GM23248 (cell line): ENCODE results near the gene MRPL4. TPM values are rescaled to one million over a fixed set of nuclear protein-coding genes. Genes with fewer than 3 reads are reported as not detected.

Experiments
- DNase-seq: peaks from one replicate; pipeline ENCODE4 v3.0.0-alpha.2; 2015
- H2AFZ ChIP-seq: fragments of 200-600 bp; sonication (generic); 2 replicates; pipeline ENCODE4 v1.6.1; 2016; ENCODE audit warnings: antibody characterized with exemption
- H3F3A ChIP-seq: fragments of 200-600 bp; sonication (generic); 2 replicates; pipeline ENCODE4 v1.6.1; 2016; ENCODE audit warnings: mild to moderate bottlenecking, antibody characterized with exemption, mixed run types; ENCODE audit not compliant: insufficient read depth
- H3K27ac ChIP-seq: fragments of 200-600 bp; sonication (generic); 2 replicates; pipeline ENCODE4 v1.5.1; 2016; ENCODE audit warnings: mild to moderate bottlenecking
- H3K27me3 ChIP-seq: fragments of 200-600 bp; sonication (generic); replicated peaks from 2 replicates; pipeline ENCODE4 v1.6.1; 2016; ENCODE audit warnings: mild to moderate bottlenecking; ENCODE audit not compliant: insufficient read depth
- H3K36me3 ChIP-seq: fragments of 200-600 bp; sonication (generic); 2 replicates; pipeline ENCODE4 v1.6.1; 2016; ENCODE audit warnings: low read depth, mild to moderate bottlenecking
- H3K4me1 ChIP-seq: fragments of 200-600 bp; sonication (generic); 2 replicates; pipeline ENCODE4 v1.6.1; 2016; ENCODE audit warnings: mild to moderate bottlenecking; ENCODE audit not compliant: insufficient read depth
- H3K4me2 ChIP-seq: fragments of 200-600 bp; sonication (generic); one replicate; pipeline ENCODE4 v1.6.1; 2016; ENCODE audit warnings: mild to moderate bottlenecking; ENCODE audit not compliant: unreplicated experiment
- H3K4me3 ChIP-seq: fragments of 200-600 bp; sonication (generic); 2 replicates; pipeline ENCODE4 v1.5.1; 2016; ENCODE audit warnings: mild to moderate bottlenecking
- H3K79me2 ChIP-seq: fragments of 200-600 bp; sonication (generic); 2 replicates; pipeline ENCODE4 v1.6.1; 2016; ENCODE audit warnings: mild to moderate bottlenecking; ENCODE audit not compliant: insufficient read depth
- H3K9ac ChIP-seq: fragments of 200-600 bp; sonication (generic); 2 replicates; pipeline ENCODE4 v1.6.1; 2016; ENCODE audit warnings: mild to moderate bottlenecking
- H3K9me2 ChIP-seq: fragments of 200-600 bp; sonication (generic); 2 replicates; pipeline ENCODE4 v1.6.1; 2016; ENCODE audit warnings: mixed run types, mild to moderate bottlenecking, moderate library complexity; ENCODE audit not compliant: insufficient read depth
- H3K9me3 ChIP-seq: fragments of 200-600 bp; sonication (generic); one replicate; pipeline ENCODE4 v1.6.1; 2017; ENCODE audit warnings: low read depth
- H4K20me1 ChIP-seq: fragments of 200-600 bp; sonication (generic); 2 replicates; pipeline ENCODE4 v1.6.0; 2016; ENCODE audit not compliant: insufficient read depth
- EZH2 ChIP-seq: fragments of 200-600 bp; sonication (generic); IDR thresholded peaks from 2 replicates; pipeline ENCODE4 v1.6.1; 2018; ENCODE audit warnings: antibody characterized with exemption, mild to moderate bottlenecking; ENCODE audit not compliant: insufficient read depth, poor library complexity, severe bottlenecking
- EZH2phosphoT487 ChIP-seq: fragments of 200-600 bp; sonication (generic); IDR thresholded peaks from 2 replicates; pipeline ENCODE4 v1.6.1; 2018; ENCODE audit warnings: antibody characterized with exemption, moderate library complexity, mild to moderate bottlenecking, low read depth; ENCODE audit not compliant: insufficient read depth
- WGBS, 2 experiments: methylation state at CpG; one replicate each; pipeline ENCODE4 v1.1.6; 2015 to 2017; ENCODE audit warnings: low lambda C conversion rate in 2 of 2, low coverage in 1 of 2; ENCODE audit errors: missing lambda C conversion rate in 2 of 2; 5-methylcytosine and 5-hydroxymethylcytosine counted together
- in situ Hi-C: fragments of 300-500 bp; cut with MboI; formaldehyde crosslinking; loops from 2 replicates; pipeline ENCODE4 v1.15.0; 2020
- polyA plus RNA-seq: library from polyadenylated mRNA; unstranded; fragments of >200 nt; fragmentation: Nextera tagmentation; extraction: Ambion mirVana; gene quantifications from 2 replicates; pipeline ENCODE4 v1.2.1, GENCODE V29; 2016
- total RNA-seq: library from RNA; depleted of rRNA; stranded (reverse); fragments of >200 nt; shearing (Covaris generic); gene quantifications from 2 replicates; pipeline ENCODE4 v1.2.3, GENCODE V29; 2014

Gene MRPL4
- total and polyA plus RNA-seq, 2 experiments from 2014 or later = 73.9 to 101 TPM

DNA sequence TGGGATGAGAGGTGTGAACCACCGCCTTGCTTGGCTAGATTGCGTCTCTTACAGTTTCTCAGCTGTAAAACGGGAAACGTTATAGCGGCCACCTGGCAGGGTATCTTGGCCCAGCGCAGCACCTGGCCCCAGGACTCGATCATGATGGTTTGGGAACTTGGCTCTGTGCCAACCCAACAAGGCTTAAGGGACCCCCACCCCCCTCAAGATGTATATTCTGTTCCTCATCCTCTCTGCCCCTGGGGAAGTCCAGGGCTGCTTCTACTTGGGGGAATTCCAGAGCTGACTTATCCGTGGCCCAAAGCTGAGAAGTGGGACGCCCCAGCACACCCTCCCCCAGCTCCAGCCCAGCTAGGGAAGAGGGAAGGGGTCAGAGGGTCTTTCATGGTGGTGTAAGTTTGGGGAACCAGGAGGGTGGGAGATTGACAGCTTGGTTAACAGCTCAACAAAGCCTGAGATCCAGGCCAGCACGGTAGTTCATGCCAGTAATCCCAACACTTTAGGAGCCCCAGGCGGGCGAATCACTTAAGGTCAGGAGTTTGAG is 19.6 kb downstream of the MRPL4 start:
- Histone ChIP-seq H3K4me2 (peak overlapping the region; percentile 69), H3K4me3 (peak overlapping the region; percentile 58), H3K36me3 (no peaks in the 10 kb centered on the region), H3K27ac (no peak overlapping the region), H4K20me1 (no peaks in the 10 kb centered on the region), H3K9me3 (no peaks in the 10 kb centered on the region), H3K4me1 (no peaks in the 10 kb centered on the region), H2AFZ (peak overlapping the region; percentile 5; the same call in 1 of the 2 replicates), H3K79me2 (no peaks in the 10 kb centered on the region), H3F3A (no peaks in the 10 kb centered on the region), H3K9me2 (no peaks in the 10 kb centered on the region), H3K27me3 (no peaks in the 10 kb centered on the region), H3K9ac (peak overlapping the region; percentile 73)
- in situ Hi-C loops = loop anchor here (5.0 kb wide), 1 partner anchor 116 kb away; no protein-coding TSS in a partner anchor
- 39 to 41% methylated on average over 12 of the region's 12 CpGs for WGBS, 2 experiments
- no peak for TF ChIP-seq EZH2
- peak; percentile 58 for DNase-seq

DNA sequence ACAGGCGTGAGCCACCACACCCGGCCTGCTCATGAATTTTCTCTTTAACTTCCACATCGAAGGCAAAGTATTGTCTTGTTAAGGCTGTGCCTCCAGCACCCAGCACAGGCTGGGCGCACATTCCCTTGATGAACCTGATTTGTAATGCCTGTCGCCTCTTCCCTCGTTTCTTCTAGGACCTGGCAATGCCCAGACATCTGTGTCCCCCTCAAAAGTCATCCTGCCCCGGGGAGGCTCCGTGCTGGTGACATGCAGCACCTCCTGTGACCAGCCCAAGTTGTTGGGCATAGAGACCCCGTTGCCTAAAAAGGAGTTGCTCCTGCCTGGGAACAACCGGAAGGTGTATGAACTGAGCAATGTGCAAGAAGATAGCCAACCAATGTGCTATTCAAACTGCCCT is 22.6 kb downstream of the MRPL4 start:
- Histone ChIP-seq H3K36me3 (no peaks in the 10 kb centered on the region), H3F3A (peaks cover 3% of the 10 kb centered on the region; the same call in 1 of the 2 replicates), H3K27ac (no peak overlapping the region), H3K9me2 (no peaks in the 10 kb centered on the region), H3K4me1 (no peaks in the 10 kb centered on the region), H2AFZ (no peak overlapping the region), H3K79me2 (no peaks in the 10 kb centered on the region), H3K4me3 (no peak overlapping the region), H3K4me2 (no peak overlapping the region), H3K9ac (no peak overlapping the region), H3K9me3 (no peaks in the 10 kb centered on the region), H4K20me1 (no peaks in the 10 kb centered on the region), H3K27me3 (no peaks in the 10 kb centered on the region)
- TF ChIP-seq EZH2 = no peak
- no peak for TF ChIP-seq EZH2phosphoT487
- DNase-seq = no peak
- WGBS, 2 experiments = 78 to 81% methylated on average over 10 of the region's 10 CpGs
- in situ Hi-C loops = loop anchor here (5.0 kb wide), 1 partner anchor 113 kb away; no protein-coding TSS in a partner anchor

DNA sequence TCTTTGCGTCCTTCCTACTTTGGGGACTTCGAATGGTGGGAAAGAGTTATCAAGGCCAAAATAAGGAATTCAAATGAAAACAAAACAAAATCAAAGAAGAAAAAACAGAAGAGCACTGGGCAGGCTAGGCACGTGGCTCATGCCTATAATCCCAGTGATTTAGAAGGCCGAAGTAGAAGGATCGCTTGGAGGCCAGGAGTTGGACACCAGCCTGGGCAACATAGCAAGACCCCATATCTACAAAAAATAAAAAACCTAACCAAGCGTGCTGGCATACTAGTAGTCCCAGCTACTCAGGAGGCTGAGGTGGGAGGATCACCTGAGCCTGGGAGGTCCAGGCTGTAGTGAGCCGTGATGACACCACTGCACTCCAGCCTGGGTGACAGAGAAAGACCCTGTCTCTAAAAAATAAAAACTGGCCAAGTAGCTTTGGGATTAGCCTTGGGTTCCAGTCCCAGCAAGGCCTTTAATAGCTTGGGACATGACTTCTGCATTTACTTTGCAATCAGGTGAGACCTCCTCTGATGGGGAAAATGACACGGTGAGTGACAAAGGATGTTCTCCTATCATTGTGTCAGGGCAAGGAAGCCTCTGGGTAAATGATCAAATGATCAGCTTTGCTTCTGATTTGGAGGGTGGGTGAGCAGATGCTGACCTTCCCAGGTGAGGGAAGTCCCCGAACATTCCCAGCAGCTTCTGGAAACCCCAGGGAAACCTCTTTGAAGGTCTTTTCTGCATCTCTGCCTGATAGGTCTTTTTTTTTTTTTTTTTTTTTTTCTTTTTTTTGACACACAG is 26.0 kb downstream of the MRPL4 start:
- Histone ChIP-seq H2AFZ (no peak overlapping the region), H3K9me2 (no peaks in the 10 kb centered on the region), H3K9me3 (no peaks in the 10 kb centered on the region), H3K4me3 (no peak overlapping the region), H3K79me2 (no peaks in the 10 kb centered on the region), H3K4me2 (no peak overlapping the region), H3K9ac (no peak overlapping the region), H3K27ac (no peak overlapping the region), H3K36me3 (no peaks in the 10 kb centered on the region), H3K27me3 (no peaks in the 10 kb centered on the region), H3F3A (peaks cover 3% of the 10 kb centered on the region; the same call in 1 of the 2 replicates), H4K20me1 (no peaks in the 10 kb centered on the region), H3K4me1 (no peaks in the 10 kb centered on the region)
- in situ Hi-C loops = no loop called here
- no peak for DNase-seq
- 93% methylated on average over 9 of the region's 9 CpGs for WGBS, 2 experiments
- TF ChIP-seq EZH2 = no peak
- no peak for TF ChIP-seq EZH2phosphoT487

DNA sequence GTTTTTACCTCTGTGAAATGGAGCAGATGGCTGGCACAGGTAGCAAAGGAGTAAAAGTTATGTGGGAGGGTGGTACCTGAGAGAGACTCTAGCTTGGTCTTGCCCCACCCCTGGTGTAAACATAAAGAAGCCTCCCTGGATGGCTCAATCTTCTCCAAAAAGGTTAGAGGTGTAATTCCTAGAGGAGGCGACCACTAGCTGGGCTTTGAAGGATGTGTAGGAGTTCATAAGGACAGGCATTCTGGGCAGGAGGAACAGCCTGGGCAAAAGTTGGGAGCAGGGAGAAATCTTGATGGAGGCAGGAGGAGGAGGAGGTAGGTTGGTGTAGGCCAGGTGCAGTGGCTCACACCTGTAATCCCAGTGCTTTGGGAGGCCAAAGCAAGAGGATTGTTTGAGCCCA is 26.9 kb downstream of the MRPL4 start:
- Histone ChIP-seq H3K27ac (no peak overlapping the region), H3K4me1 (no peaks in the 10 kb centered on the region), H3K9me2 (no peaks in the 10 kb centered on the region), H3F3A (peaks cover 3% of the 10 kb centered on the region; the same call in 1 of the 2 replicates), H4K20me1 (no peaks in the 10 kb centered on the region), H3K4me2 (no peak overlapping the region), H3K79me2 (no peaks in the 10 kb centered on the region), H2AFZ (no peak overlapping the region), H3K9ac (no peak overlapping the region), H3K4me3 (no peak overlapping the region), H3K9me3 (no peaks in the 10 kb centered on the region), H3K27me3 (no peaks in the 10 kb centered on the region), H3K36me3 (no peaks in the 10 kb centered on the region)
- 50 to 55% methylated on average over 1 of the region's 1 CpG for WGBS, 2 experiments
- no peak for TF ChIP-seq EZH2phosphoT487
- no peak for TF ChIP-seq EZH2
- DNase-seq = no peak
- in situ Hi-C loops = no loop called here
